PFSK-1 (cell line): ENCODE measurements around the gene SNX33.

Experiments
- FOXP2 ChIP-seq: optimal IDR thresholded peaks from 2 replicates; pipeline ENCODE3; 2011; ENCODE audit warnings: borderline replicate concordance, control low read depth, inconsistent platforms; ENCODE audit not compliant: insufficient read depth; ENCODE audit errors: extremely low read length, extremely low read depth
- POLR2AphosphoS5 ChIP-seq: IDR thresholded peaks from 2 replicates; pipeline ENCODE4 v1.6.1; 2012; ENCODE audit warnings: low read depth, mild to moderate bottlenecking, control low read depth, low read length, moderate library complexity
- SIN3A ChIP-seq: IDR thresholded peaks from 2 replicates; pipeline ENCODE4 v1.6.1; 2012; ENCODE audit warnings: mild to moderate bottlenecking, low read length, moderate library complexity, borderline replicate concordance; ENCODE audit not compliant: insufficient read depth
- TAF1 ChIP-seq: IDR thresholded peaks from 2 replicates; pipeline ENCODE4 v1.6.1; 2012; ENCODE audit warnings: low read length, control low read depth, borderline replicate concordance; ENCODE audit not compliant: insufficient read depth
- TF ChIP-seq, protein P1 (sequence below), 2 experiments: IDR thresholded peaks; 2 replicates each; pipeline versions ENCODE4 v1.6.1 to v1.8.0; 2011 to 2012; ENCODE audit warnings: low read depth in 2 of 2, low read length in 2 of 2, control low read depth in 1 of 2, inconsistent platforms in 1 of 2, mild to moderate bottlenecking in 1 of 2, moderate library complexity in 1 of 2; ENCODE audit not compliant: insufficient read depth in 1 of 2

The SNX33 gene

GRCh38 chr15:75606711-75607699 is 40.7 kb upstream of the SNX33 start:
- TF ChIP-seq TAF1 (no peak), FOXP2 (no peak), POLR2AphosphoS5 (no peak), SIN3A (no peak)
- TF ChIP-seq, protein P1, sequence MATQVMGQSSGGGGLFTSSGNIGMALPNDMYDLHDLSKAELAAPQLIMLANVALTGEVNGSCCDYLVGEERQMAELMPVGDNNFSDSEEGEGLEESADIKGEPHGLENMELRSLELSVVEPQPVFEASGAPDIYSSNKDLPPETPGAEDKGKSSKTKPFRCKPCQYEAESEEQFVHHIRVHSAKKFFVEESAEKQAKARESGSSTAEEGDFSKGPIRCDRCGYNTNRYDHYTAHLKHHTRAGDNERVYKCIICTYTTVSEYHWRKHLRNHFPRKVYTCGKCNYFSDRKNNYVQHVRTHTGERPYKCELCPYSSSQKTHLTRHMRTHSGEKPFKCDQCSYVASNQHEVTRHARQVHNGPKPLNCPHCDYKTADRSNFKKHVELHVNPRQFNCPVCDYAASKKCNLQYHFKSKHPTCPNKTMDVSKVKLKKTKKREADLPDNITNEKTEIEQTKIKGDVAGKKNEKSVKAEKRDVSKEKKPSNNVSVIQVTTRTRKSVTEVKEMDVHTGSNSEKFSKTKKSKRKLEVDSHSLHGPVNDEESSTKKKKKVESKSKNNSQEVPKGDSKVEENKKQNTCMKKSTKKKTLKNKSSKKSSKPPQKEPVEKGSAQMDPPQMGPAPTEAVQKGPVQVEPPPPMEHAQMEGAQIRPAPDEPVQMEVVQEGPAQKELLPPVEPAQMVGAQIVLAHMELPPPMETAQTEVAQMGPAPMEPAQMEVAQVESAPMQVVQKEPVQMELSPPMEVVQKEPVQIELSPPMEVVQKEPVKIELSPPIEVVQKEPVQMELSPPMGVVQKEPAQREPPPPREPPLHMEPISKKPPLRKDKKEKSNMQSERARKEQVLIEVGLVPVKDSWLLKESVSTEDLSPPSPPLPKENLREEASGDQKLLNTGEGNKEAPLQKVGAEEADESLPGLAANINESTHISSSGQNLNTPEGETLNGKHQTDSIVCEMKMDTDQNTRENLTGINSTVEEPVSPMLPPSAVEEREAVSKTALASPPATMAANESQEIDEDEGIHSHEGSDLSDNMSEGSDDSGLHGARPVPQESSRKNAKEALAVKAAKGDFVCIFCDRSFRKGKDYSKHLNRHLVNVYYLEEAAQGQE (IDR thresholded peaks at IDR 0.05; ENCODE audit: insufficient read depth in 1 of 2, low read depth in 2 of 2, low read length in 2 of 2) = no peak

DNA sequence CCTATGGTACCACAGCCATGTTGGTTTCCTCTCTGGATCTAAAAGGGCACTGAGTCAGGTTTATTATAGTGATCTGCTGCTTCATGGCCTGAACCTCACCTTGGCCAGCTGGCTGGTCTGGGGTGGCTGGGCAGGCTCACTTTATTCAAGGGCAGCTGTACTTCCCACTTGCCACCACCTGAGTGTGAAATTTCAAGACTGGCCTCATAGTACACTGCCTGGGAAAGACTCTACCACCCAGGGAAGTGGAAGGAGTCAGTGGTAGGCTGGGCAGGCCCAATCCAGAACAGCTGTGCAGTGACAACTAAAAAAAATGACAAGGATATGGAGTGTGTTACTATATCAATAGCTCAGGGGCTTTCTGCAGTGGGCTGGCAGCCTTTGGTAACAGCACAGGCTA is 30.9 kb upstream of the SNX33 start:
- TF ChIP-seq FOXP2 (no peak), SIN3A (no peak), TAF1 (no peak), POLR2AphosphoS5 (no peak)
- TF ChIP-seq, protein P1 (IDR thresholded peaks at IDR 0.05; ENCODE audit: insufficient read depth in 1 of 2, low read depth in 2 of 2, low read length in 2 of 2) = no peak

DNA sequence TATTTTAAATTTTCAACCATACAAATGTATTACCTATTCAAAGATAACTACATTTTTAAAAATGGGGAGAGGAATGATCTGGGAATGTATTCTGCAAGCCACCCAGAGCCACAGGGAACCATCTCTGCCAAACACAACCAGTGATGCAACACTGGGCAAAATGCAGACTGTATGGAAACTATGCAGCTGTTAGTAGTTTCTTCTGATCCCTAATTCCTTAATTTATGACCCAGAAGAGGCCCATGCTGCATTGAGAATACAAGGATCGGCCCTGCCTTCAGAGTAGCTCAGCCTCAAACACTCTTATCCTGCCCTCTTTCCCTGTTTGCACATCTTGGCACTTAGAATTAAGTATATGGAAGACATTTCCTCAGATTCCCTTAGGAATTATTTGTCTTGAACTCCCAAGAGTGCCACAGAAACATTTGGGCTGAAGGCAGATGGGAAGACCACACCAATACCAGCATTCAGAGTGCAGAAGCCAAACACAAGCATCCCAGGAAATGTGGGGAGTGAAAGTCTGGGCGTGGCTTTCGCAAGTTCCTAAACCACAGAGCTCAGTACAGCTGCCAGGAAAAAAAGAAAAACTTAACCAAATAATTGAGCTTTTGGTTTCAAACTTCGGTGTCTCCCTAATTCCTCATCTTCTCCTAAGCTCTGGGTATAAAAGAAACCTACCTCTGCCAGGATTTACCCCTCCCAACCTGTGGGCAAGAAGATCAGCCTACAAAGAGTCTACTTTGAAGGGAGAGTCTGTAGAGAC is 27.5 kb upstream of the SNX33 start:
- TF ChIP-seq, protein P1 (IDR thresholded peaks at IDR 0.05; ENCODE audit: insufficient read depth in 1 of 2, low read depth in 2 of 2, low read length in 2 of 2) = no peak
- TF ChIP-seq TAF1 (no peak), FOXP2 (no peak), POLR2AphosphoS5 (no peak), SIN3A (no peak)

DNA sequence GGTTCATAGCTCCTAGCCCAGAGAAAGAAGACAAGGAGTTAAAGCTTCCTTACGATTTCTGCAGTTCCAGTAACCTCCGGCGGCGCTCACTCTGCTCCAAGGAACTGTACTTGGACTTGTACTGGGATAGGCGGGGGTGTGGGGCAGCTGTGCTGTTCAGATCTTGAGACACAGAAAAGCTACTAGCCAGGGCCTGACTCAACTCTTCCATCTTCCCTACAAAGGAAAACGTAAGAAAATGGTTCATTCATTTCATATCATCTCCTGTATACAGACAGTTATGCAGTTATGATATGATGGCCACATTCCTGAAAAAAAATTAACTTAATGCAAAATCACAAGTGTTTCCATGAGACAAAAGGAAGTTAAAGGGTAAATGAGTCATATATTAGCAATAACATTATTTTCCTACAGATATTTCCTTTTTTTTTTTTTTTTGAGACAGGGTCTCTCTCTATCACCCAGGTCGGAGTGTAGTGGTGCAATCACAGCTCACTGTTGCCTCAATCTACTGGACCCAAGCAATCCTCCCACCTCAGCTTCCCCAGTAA is 26.8 kb upstream of the SNX33 start:
- TF ChIP-seq POLR2AphosphoS5 (no peak), FOXP2 (no peak), TAF1 (no peak), SIN3A (no peak)
- TF ChIP-seq, protein P1 (IDR thresholded peaks at IDR 0.05; ENCODE audit: insufficient read depth in 1 of 2, low read depth in 2 of 2, low read length in 2 of 2) = no peak
